ENCODE measurements around the gene BBIP1.

Gene BBIP1

DNA sequence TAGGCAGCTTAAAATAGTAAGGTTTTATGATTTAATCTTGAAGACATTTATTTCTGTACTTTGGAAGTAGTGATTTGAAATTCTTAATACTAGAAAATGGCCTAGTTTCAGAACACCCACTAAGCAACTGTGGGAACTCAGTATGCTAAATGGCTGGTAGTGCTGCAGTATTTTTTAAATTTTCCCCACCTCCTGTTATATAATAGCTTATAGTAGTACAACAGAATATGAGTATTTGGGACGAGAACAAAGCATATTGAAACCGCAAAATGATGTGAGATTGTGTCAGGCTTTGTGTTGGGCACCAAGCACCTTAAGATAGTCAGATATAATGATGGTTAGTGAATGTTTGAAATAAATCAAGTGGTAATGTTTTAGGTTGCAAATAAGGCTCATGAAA lies 8.5 kb upstream of the BBIP1 start:
- ATAC-seq (ENCODE audit: insufficient read depth, low read depth) (no peak), DNase-seq (no peak)
- H3K4me3 ChIP-seq (ENCODE audit: low read depth in 1 of 2, low read length in 2 of 2): no peak overlapping the region
- no peaks in the 10 kb centered on the region for H3K9me3 ChIP-seq (ENCODE audit: insufficient read depth, low read length, severe bottlenecking)
- H3K79me2 ChIP-seq (ENCODE audit: insufficient read depth, low read length): peaks cover 100% of the 10 kb centered on the region
- no peaks in the 10 kb centered on the region; the same call in 1 of the 2 replicates for H3K4me1 ChIP-seq (ENCODE audit: insufficient read depth, low read length)
- H3K4me2 ChIP-seq (ENCODE audit: insufficient read depth, low read length): no peak overlapping the region
- no peak for TF ChIP-seq EZH2 (IDR thresholded peaks at IDR 0.05; ENCODE audit: borderline replicate concordance, low read depth, low read length, severe bottlenecking)
- TF ChIP-seq, protein P1, sequence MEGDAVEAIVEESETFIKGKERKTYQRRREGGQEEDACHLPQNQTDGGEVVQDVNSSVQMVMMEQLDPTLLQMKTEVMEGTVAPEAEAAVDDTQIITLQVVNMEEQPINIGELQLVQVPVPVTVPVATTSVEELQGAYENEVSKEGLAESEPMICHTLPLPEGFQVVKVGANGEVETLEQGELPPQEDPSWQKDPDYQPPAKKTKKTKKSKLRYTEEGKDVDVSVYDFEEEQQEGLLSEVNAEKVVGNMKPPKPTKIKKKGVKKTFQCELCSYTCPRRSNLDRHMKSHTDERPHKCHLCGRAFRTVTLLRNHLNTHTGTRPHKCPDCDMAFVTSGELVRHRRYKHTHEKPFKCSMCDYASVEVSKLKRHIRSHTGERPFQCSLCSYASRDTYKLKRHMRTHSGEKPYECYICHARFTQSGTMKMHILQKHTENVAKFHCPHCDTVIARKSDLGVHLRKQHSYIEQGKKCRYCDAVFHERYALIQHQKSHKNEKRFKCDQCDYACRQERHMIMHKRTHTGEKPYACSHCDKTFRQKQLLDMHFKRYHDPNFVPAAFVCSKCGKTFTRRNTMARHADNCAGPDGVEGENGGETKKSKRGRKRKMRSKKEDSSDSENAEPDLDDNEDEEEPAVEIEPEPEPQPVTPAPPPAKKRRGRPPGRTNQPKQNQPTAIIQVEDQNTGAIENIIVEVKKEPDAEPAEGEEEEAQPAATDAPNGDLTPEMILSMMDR (IDR thresholded peaks at IDR 0.05; ENCODE audit: borderline replicate concordance, extremely low read depth, low read length, poor library complexity, severe bottlenecking): no peak
- no peak overlapping the region for H3K9ac ChIP-seq (ENCODE audit: low read depth, low read length)
- peaks cover 54% of the 10 kb centered on the region for H4K20me1 ChIP-seq (ENCODE audit: insufficient read depth, low read length)
- no peaks in the 10 kb centered on the region for H3K27me3 ChIP-seq (ENCODE audit: insufficient read depth, low read length, poor library complexity)
- H3K36me3 ChIP-seq (ENCODE audit: insufficient read depth, low read length): no peaks in the 10 kb centered on the region
- H3K27ac ChIP-seq (ENCODE audit: low read length): no peak overlapping the region
- H2AFZ ChIP-seq (ENCODE audit: low read depth, low read length): no peak overlapping the region

DNA sequence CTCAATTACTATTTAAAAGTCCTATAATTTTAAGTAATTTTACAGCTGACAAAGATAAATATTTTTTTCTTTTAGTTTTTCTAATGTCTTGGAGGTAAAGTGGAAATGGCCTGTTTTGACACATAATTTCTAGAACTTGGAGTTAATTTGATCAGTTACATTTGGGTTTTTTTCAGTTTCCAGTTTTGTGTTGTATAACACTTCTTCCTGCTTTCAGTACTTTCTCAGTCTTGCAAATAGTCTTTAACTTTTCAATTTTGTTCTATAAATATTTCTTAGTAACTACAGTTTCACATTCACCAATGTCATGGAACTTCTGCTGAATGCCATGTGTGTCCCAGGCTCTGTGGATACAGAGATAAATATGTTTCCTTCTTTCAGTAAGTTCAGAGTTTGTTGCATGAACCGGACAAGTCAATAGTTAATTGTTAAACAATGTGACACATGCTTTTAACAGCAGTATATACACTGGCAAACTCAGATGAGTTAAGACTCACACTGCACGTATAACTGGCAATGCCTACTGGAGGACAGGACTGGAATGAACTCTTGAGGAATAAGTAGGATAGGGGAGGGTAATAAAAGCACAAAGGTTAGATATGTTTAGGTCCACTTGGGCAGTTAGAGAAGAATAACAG lies 5.0 kb upstream of the BBIP1 start:
- peaks cover 44% of the 10 kb centered on the region for H4K20me1 ChIP-seq (ENCODE audit: insufficient read depth, low read length)
- H3K9me3 ChIP-seq (ENCODE audit: insufficient read depth, low read length, severe bottlenecking): no peaks in the 10 kb centered on the region
- no peak overlapping the region for H3K9ac ChIP-seq (ENCODE audit: low read depth, low read length)
- H3K4me1 ChIP-seq (ENCODE audit: insufficient read depth, low read length): peaks cover 16% of the 10 kb centered on the region
- no peaks in the 10 kb centered on the region for H3K36me3 ChIP-seq (ENCODE audit: insufficient read depth, low read length)
- H2AFZ ChIP-seq (ENCODE audit: low read depth, low read length): no peak overlapping the region
- peaks cover 96% of the 10 kb centered on the region for H3K79me2 ChIP-seq (ENCODE audit: insufficient read depth, low read length)
- DNase-seq: no peak
- H3K4me3 ChIP-seq (ENCODE audit: low read depth in 1 of 2, low read length in 2 of 2): no peak overlapping the region
- no peaks in the 10 kb centered on the region for H3K27me3 ChIP-seq (ENCODE audit: insufficient read depth, low read length, poor library complexity)
- no peak for ATAC-seq (ENCODE audit: insufficient read depth, low read depth)
- H3K4me2 ChIP-seq (ENCODE audit: insufficient read depth, low read length): 0 out of 2 replicates have a peak overlapping the region, but pooled peaks have one; percentile 12
- TF ChIP-seq EZH2 (IDR thresholded peaks at IDR 0.05; ENCODE audit: borderline replicate concordance, low read depth, low read length, severe bottlenecking): no peak
- TF ChIP-seq, protein P1 (IDR thresholded peaks at IDR 0.05; ENCODE audit: borderline replicate concordance, extremely low read depth, low read length, poor library complexity, severe bottlenecking): no peak
- H3K27ac ChIP-seq (ENCODE audit: low read length): no peak overlapping the region

DNA sequence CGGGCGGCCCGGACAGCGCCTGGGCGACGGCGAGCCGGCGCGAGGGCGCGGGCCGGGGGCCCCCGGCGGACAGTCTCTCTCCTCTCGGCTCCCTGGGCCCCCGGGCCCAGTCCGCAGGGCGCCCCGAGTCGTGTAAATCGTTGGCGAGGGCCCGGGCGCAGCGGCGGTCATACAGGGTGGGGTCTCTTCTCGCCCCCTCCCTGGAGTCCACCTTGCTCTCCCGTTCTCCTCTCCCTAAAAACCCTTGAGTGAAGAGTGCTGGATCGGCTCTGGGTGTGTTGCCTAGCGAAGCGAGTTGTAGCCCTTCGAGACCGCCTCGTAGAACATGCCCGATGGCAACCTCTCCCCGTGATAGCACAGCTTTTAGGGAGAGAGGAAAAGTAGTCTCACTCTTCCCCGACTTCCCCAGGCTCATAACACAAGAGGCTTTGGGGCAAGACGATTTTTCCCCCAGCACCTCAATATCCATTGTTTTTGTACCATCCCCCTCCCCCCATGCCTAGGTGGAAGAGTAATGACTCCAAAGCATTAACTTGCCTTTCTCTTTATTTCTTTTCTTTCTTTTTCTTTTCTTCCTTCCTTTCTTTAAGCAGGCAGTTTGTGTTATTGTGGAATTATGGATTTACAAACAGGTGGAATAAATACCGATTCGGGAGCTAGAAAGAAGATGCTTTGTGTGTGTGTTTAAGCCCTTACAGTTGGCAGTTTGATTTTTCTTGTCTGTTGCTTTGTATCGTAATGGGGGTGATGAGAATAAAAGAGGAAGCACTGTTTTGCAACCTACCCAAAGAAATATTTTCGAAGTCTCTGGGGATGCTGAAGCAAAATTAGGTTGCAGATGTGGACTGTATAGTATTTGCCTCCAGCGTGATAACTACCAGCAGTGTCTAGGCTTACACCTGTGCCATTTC lies 1.2 kb upstream of the BBIP1 start:
- H3K4me2 ChIP-seq (ENCODE audit: insufficient read depth, low read length): peak overlapping the region; percentile 65
- peaks cover 69% of the 10 kb centered on the region for H3K79me2 ChIP-seq (ENCODE audit: insufficient read depth, low read length)
- H3K9ac ChIP-seq (ENCODE audit: low read depth, low read length): peak overlapping the region; percentile 69
- H2AFZ ChIP-seq (ENCODE audit: low read depth, low read length): peak overlapping the region; percentile 62
- H3K27me3 ChIP-seq (ENCODE audit: insufficient read depth, low read length, poor library complexity): no peaks in the 10 kb centered on the region
- ATAC-seq (ENCODE audit: insufficient read depth, low read depth) (no peak), DNase-seq (peak; percentile 32)
- peaks cover 23% of the 10 kb centered on the region for H4K20me1 ChIP-seq (ENCODE audit: insufficient read depth, low read length)
- H3K36me3 ChIP-seq (ENCODE audit: insufficient read depth, low read length): no peaks in the 10 kb centered on the region
- peaks cover 29% of the 10 kb centered on the region for H3K4me1 ChIP-seq (ENCODE audit: insufficient read depth, low read length)
- H3K9me3 ChIP-seq (ENCODE audit: insufficient read depth, low read length, severe bottlenecking): no peaks in the 10 kb centered on the region
- peak overlapping the region; percentile 55 to 74; a peak in 3 of 4 replicates for H3K4me3 ChIP-seq (ENCODE audit: low read depth in 1 of 2, low read length in 2 of 2)
- H3K27ac ChIP-seq (ENCODE audit: low read length): peak overlapping the region; percentile 82
- no peak for TF ChIP-seq EZH2 (IDR thresholded peaks at IDR 0.05; ENCODE audit: borderline replicate concordance, low read depth, low read length, severe bottlenecking)
- TF ChIP-seq, protein P1 (IDR thresholded peaks at IDR 0.05; ENCODE audit: borderline replicate concordance, extremely low read depth, low read length, poor library complexity, severe bottlenecking): no peak

Measured in DND-41 (cell line).